ENCODE measurements around the gene LRRC46.

LRRC46 gene

DNA sequence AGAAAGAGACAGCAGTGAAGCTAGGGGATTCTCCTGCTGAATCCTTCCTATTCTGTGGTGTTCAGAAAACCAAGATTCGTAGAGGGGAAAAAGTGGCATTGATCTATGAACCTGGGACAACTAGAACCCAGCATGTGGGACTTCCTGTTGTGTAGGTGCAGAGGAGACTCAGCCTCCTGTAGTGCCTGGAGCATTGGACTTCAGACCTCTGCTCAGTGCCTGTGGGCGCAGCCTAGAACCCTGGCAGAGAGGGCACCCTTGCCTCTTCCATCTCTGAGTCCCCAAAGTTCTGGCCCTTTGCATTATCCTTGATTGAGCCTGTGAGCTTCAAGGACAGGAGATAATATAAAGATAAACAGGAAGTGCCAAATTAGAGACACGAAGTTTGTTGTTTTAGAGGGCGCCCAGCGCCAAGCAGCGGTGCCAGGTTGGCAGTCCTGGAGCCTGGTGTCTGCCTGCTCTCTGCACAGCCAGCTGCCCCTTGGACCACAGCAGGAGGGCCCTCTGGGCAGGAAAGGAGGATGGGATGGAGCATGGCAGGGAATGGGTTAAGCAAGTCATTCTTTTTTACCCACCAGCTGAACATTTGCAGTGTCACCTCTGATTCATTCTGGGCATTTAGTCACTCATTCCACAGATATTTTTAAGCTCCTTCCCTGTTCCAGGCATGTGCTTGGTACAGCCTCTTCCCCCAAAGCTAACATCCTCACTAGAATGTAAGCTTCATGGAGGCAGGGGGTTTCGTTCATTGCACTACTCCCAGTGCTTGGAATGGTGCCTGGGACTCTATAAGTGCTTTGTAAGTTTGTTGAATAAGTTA is 31.4 kb downstream of the LRRC46 start:
- H3K4me3 ChIP-seq (ENCODE audit: low read depth, low read length) = no peak overlapping the region
- TF ChIP-seq, protein P1, sequence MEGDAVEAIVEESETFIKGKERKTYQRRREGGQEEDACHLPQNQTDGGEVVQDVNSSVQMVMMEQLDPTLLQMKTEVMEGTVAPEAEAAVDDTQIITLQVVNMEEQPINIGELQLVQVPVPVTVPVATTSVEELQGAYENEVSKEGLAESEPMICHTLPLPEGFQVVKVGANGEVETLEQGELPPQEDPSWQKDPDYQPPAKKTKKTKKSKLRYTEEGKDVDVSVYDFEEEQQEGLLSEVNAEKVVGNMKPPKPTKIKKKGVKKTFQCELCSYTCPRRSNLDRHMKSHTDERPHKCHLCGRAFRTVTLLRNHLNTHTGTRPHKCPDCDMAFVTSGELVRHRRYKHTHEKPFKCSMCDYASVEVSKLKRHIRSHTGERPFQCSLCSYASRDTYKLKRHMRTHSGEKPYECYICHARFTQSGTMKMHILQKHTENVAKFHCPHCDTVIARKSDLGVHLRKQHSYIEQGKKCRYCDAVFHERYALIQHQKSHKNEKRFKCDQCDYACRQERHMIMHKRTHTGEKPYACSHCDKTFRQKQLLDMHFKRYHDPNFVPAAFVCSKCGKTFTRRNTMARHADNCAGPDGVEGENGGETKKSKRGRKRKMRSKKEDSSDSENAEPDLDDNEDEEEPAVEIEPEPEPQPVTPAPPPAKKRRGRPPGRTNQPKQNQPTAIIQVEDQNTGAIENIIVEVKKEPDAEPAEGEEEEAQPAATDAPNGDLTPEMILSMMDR (IDR thresholded peaks at IDR 0.05; ENCODE audit: borderline replicate concordance, insufficient read depth, low read depth, low read length) = no peak

DNA sequence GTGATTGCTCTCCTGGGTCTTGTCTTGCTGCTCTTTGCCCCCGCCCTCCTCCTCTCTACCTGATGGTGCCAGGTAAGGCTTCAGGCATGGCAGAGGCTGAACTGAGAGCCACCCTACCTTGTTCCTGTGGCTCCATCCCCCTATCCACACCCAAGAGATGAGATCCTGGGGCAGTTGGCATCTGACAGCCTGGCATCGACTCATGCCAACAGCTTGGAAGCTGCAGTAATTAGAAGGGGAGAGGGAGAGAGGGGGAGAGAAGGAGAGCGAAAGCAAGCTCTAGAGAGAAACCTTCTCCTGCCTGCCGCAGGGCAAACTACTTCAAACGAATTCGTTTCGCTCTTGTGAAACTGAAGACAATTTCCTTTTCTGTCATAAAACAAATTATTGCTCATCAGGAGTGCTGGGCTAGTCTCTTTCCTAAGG is 33.3 kb downstream of the LRRC46 start:
- TF ChIP-seq, protein P1 (IDR thresholded peaks at IDR 0.05; ENCODE audit: borderline replicate concordance, insufficient read depth, low read depth, low read length) = no peak
- H3K4me3 ChIP-seq (ENCODE audit: low read depth, low read length) = no peak overlapping the region

DNA sequence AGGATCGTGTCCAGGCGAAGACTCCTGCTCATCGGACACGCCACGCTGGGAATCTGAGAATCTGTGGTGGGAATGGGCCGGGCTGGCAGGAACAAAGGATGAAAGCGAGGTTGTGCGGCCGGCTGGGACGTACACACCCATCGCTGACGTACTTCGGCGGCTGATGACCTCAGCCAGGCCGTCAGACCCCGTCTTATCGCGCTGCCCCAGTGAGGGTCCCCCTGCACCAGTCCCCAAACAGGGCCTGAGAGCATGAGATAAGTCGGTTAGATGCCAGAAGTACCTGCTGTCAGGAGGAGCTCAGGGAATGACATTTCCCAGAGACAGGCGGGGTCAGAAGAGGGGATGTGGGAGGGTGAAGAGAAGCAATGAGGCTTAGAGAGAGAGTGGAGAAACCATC is 35.5 kb downstream of the LRRC46 start:
- H3K4me3 ChIP-seq (ENCODE audit: low read depth, low read length) = no peak overlapping the region
- TF ChIP-seq, protein P1 (IDR thresholded peaks at IDR 0.05; ENCODE audit: borderline replicate concordance, insufficient read depth, low read depth, low read length) = no peak

DNA sequence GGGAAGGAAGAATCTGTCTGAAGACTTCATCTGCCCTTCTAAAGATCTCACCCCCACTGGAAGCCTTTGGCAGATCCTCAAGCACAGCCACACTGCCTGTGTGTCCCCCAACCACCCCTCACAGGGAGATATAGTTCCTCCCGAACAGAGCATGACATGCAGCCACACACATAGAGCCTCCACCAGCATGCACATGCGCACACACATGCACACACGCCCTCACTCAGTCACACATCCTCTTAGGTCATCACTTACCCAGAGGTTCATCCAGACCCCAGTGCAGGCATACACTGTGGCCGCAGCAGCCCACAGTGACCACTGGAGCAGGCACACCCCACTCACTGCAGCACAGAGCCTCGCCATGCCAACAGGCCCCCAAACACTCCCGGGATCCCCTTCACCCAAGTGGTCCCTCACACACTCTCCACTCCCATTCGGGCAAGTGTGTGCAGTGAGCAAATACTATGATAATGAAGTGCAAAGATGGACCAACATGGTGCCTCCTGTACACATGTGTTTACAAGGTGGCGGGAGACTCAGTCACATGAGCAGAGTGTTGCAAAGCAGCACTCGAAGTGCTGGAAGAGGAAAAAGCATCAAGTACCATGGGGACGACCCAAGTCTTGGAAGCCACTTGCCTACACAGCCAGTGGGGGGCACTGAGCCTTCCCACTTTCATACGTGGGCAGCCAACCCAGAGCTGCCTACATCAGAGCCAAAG is 36.5 kb downstream of the LRRC46 start:
- H3K4me3 ChIP-seq (ENCODE audit: low read depth, low read length) = no peak overlapping the region
- TF ChIP-seq, protein P1 (IDR thresholded peaks at IDR 0.05; ENCODE audit: borderline replicate concordance, insufficient read depth, low read depth, low read length) = 0 out of 2 replicates have a peak, but pooled peaks have one; percentile 1

DNA sequence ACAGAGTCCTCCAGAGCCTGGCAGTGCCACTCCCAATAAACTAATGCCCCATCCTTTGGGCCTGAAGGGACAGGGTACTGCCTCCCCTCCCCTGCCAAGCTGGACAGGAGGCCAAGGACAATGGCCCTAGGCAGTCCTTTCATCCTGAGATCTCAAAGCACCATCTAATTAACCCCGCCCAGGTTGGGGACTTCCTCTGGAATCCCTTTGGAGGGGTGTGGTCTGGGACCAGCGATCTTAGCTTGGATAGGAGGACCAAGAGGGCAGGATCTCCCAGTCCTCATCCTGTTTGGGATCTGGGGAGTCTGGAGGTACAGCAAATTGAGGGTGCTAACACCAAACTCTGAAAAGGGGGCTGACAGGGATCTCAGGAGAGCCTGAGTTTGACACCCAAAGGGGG is 37.6 kb downstream of the LRRC46 start:
- TF ChIP-seq, protein P1 (IDR thresholded peaks at IDR 0.05; ENCODE audit: borderline replicate concordance, insufficient read depth, low read depth, low read length) = no peak
- no peak overlapping the region for H3K4me3 ChIP-seq (ENCODE audit: low read depth, low read length)

DNA sequence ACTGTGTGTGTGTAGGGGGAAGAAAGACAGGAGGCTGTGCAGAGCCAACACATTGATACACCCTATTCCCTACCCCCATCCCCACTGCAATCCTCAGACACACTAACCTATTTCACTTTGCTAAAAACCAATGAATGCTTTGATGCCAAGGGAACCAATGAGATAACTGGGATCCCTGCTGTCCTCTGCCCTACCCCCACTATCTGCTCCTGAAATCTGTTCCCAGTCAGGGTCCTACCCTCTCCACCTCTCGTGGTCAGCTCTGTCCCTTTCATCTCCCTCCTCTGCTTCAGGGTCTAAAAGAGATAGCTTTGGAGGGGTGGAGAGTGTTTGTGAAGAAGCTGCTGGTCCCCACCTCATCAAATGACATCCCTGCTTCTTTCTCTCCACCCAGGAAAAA is 38.6 kb downstream of the LRRC46 start:
- no peak overlapping the region for H3K4me3 ChIP-seq (ENCODE audit: low read depth, low read length)
- TF ChIP-seq, protein P1 (IDR thresholded peaks at IDR 0.05; ENCODE audit: borderline replicate concordance, insufficient read depth, low read depth, low read length) = no peak
